Mesodermal cell (in vitro differentiated cells): ENCODE results near the gene ZSWIM6.

Experiments used
- H3K27ac ChIP-seq: 2 replicates; pipeline ENCODE4 v1.7.0; 2013; ENCODE audit warnings: mild to moderate bottlenecking, low read depth, low read length, moderate library complexity; ENCODE audit not compliant: severe bottlenecking
- H3K36me3 ChIP-seq: 2 replicates; pipeline ENCODE4 v1.7.1; 2013; ENCODE audit warnings: mild to moderate bottlenecking, low read length, moderate library complexity; ENCODE audit not compliant: control insufficient read depth, insufficient read depth
- H3K4me1 ChIP-seq: one replicate; pipeline ENCODE4 v1.7.1; 2013; ENCODE audit warnings: mild to moderate bottlenecking, low read length; ENCODE audit not compliant: insufficient read depth, control insufficient read depth, poor library complexity, severe bottlenecking
- H3K4me3 ChIP-seq: 2 replicates; pipeline ENCODE4 v1.7.0; 2013; ENCODE audit warnings: low read length, control low read depth, mild to moderate bottlenecking; ENCODE audit not compliant: insufficient read depth, poor library complexity, severe bottlenecking; ENCODE audit errors: extremely low read depth
- H3K9me3 ChIP-seq: 2 replicates; pipeline ENCODE4 v1.7.1; 2013; ENCODE audit warnings: mild to moderate bottlenecking, low read length, moderate library complexity; ENCODE audit not compliant: control insufficient read depth
- WGBS, 2 experiments: methylation state at CpG; one replicate each; pipeline ENCODE4 v1.1.5; 2013; ENCODE audit warnings: missing lambda C conversion rate in 2 of 2; ENCODE audit not compliant: insufficient coverage in 2 of 2; 5-methylcytosine and 5-hydroxymethylcytosine counted together

Gene ZSWIM6

GRCh38 chr5:61321669-61322068, 10.4 kb upstream of the ZSWIM6 start:
- H3K36me3 ChIP-seq, result no peaks in the 10 kb centered on the region
- no peaks in the 10 kb centered on the region for H3K9me3 ChIP-seq
- no peak overlapping the region for H3K4me3 ChIP-seq
- WGBS, 2 experiments, result 100% methylated on average over 1 of the region's 2 CpGs; no CpG with 5 or more reads in 1 of the 2 experiments
- no peak overlapping the region for H3K27ac ChIP-seq
- peaks cover 10% of the 10 kb centered on the region for H3K4me1 ChIP-seq

GRCh38 chr5:61322738-61323725, 9.0 kb upstream of the ZSWIM6 start:
- peaks cover 20% of the 10 kb centered on the region for H3K4me1 ChIP-seq
- H3K9me3 ChIP-seq, result no peaks in the 10 kb centered on the region
- no peaks in the 10 kb centered on the region for H3K36me3 ChIP-seq
- H3K27ac ChIP-seq, result no peak overlapping the region
- no peak overlapping the region for H3K4me3 ChIP-seq
- WGBS, 2 experiments, result 79 to 86% methylated on average over 2 to 4 of the region's 4 CpGs

GRCh38 chr5:61327760-61328753, 4.0 kb upstream of the ZSWIM6 start:
- Histone ChIP-seq H3K4me1 (peaks cover 30% of the 10 kb centered on the region), H3K9me3 (no peaks in the 10 kb centered on the region), H3K4me3 (no peak overlapping the region), H3K27ac (peak overlapping the region; percentile 73), H3K36me3 (no peaks in the 10 kb centered on the region)
- 30 to 53% methylated on average over 3 of the region's 6 CpGs for WGBS, 2 experiments

GRCh38 chr5:61328791-61329549, 3.1 kb upstream of the ZSWIM6 start:
- 19 to 20% methylated on average over 7 of the region's 7 CpGs for WGBS, 2 experiments
- Histone ChIP-seq H3K4me3 (peak overlapping the region; percentile 75), H3K4me1 (peaks cover 27% of the 10 kb centered on the region), H3K36me3 (no peaks in the 10 kb centered on the region), H3K9me3 (no peaks in the 10 kb centered on the region), H3K27ac (peak overlapping the region; percentile 46)

- Histone ChIP-seq H3K36me3 (no peaks in the 10 kb centered on the region), H3K9me3 (no peaks in the 10 kb centered on the region), H3K27ac (peak overlapping the region; percentile 94), H3K4me3 (peak overlapping the region; percentile 75), H3K4me1 (peaks cover 28% of the 10 kb centered on the region)
- 8 to 10% methylated on average over 8 of the region's 10 CpGs for WGBS, 2 experiments
These were observed 2.4 kb upstream of the ZSWIM6 start for GRCh38 chr5:61329550-61330128.

GRCh38 chr5:61330341-61330844, 1.7 kb upstream of the ZSWIM6 start:
- no peaks in the 10 kb centered on the region for H3K9me3 ChIP-seq
- peaks cover 34% of the 10 kb centered on the region for H3K4me1 ChIP-seq
- WGBS, 2 experiments, result 0 to 1% methylated on average over 19 to 29 of the region's 30 CpGs
- peak overlapping the region; percentile 94 for H3K27ac ChIP-seq
- H3K4me3 ChIP-seq, result peak overlapping the region; percentile 75
- no peaks in the 10 kb centered on the region for H3K36me3 ChIP-seq

GRCh38 chr5:61330845-61331406, 1.1 kb upstream of the ZSWIM6 start:
- peaks cover 1% of the 10 kb centered on the region for H3K36me3 ChIP-seq
- 0 to 1% methylated on average over 64 to 72 of the region's 80 CpGs for WGBS, 2 experiments
- H3K9me3 ChIP-seq, result no peaks in the 10 kb centered on the region
- peaks cover 34% of the 10 kb centered on the region for H3K4me1 ChIP-seq
- H3K4me3 ChIP-seq, result peak overlapping the region; percentile 75
- peak overlapping the region; percentile 94 for H3K27ac ChIP-seq

- Histone ChIP-seq H3K4me3 (peak overlapping the region; percentile 39), H3K27ac (peak overlapping the region; percentile 75)
- 0 to 1% methylated on average over 15 to 43 of the region's 69 CpGs for WGBS, 2 experiments
These were observed 296 bp downstream of the ZSWIM6 start for GRCh38 chr5:61332358-61332749.

GRCh38 chr5:61332851-61333320, 828 bp downstream of the ZSWIM6 start:
- Histone ChIP-seq H3K4me3 (peak overlapping the region; percentile 93), H3K27ac (peak overlapping the region; percentile 91), H3K4me1 (peaks cover 26% of the 10 kb centered on the region), H3K9me3 (no peaks in the 10 kb centered on the region), H3K36me3 (peaks cover 17% of the 10 kb centered on the region)
- 0% methylated on average over 14 to 16 of the region's 61 CpGs for WGBS, 2 experiments

More at GRCh38 chr5:61332358-61332749, 296 bp downstream of the ZSWIM6 start:
- H3K9me3 ChIP-seq, result no peaks in the 10 kb centered on the region
- peaks cover 15% of the 10 kb centered on the region for H3K36me3 ChIP-seq
- peaks cover 31% of the 10 kb centered on the region for H3K4me1 ChIP-seq
